Smooth muscle cell of the brain vasculature (primary cell): ENCODE results near the gene ORC2.

ENCODE experiments used
- DNase-seq: peaks from one replicate; pipeline ENCODE4 v3.0.0-alpha.2; 2012; ENCODE audit warnings: low read depth, low spot score

The ORC2 gene

DNA sequence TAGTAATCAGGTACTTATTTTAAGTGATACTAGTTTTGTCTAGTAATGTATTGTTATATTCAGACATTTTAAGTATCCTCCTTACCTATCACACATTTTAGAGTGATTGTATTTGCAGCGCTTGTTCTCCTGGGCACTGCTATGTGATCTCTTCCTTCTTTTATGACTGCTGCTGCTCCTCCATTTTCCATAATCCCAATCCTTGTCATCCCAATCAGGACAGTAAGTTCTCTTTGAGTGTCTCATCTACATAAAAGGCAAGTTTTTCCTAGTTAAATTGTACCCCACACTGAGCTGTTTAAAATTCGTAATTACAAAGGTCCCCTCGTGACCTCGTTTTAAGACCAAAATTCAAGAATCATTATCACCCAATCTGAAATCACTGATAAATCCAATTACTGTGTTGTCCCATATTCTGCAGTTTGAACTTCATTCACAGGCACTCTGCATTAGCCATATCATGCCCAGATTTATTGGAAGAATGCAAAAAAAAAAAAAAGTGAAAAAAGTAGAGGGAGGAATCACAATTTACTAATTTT lies 101.8 kb downstream of the ORC2 start:
- DNase-seq: no peak

- no peak for DNase-seq
These were observed 103.2 kb downstream of the ORC2 start for GRCh38 chr2:200860092-200860795.
